Hematopoietic multipotent progenitor cell treated with erythropoietin and hydrocortisone succinate and interleukin-3 and kit ligand, for 6 days (in vitro differentiated cells): ENCODE results near the gene KLF13.

Experiments
- DNase-seq: peaks from one replicate; pipeline ENCODE4 v3.0.0-alpha.2; 2015

The KLF13 gene

GRCh38 chr15:31317421-31318327 is 9.0 kb upstream of the KLF13 start:
- no peak for DNase-seq

- no peak for DNase-seq
Observed at GRCh38 chr15:31318429-31318828, 8.2 kb upstream of the KLF13 start.

- DNase-seq = no peak
Observed at GRCh38 chr15:31320022-31320421, 6.6 kb upstream of the KLF13 start.

- no peak for DNase-seq
Observed at GRCh38 chr15:31321418-31321817, 5.2 kb upstream of the KLF13 start.

GRCh38 chr15:31322504-31322903 is 4.1 kb upstream of the KLF13 start:
- no peak for DNase-seq

- DNase-seq = no peak
Observed at GRCh38 chr15:31323627-31324026, 3.0 kb upstream of the KLF13 start.

- DNase-seq = no peak
Observed at GRCh38 chr15:31324186-31324585, 2.4 kb upstream of the KLF13 start.

- peak; percentile 93 for DNase-seq
Observed at GRCh38 chr15:31324806-31325594, 1.6 kb upstream of the KLF13 start.

GRCh38 chr15:31325595-31326155 is 960 bp upstream of the KLF13 start:
- peak; percentile 83 for DNase-seq

- no peak for DNase-seq
Observed at GRCh38 chr15:31326875-31327668, 437 bp downstream of the KLF13 start.

- DNase-seq = peak; percentile 79
Observed at GRCh38 chr15:31327669-31328427, 1.2 kb downstream of the KLF13 start.

GRCh38 chr15:31328428-31328968 is 1.9 kb downstream of the KLF13 start:
- DNase-seq = peak; percentile 58

- DNase-seq = peak; percentile 53
Observed at GRCh38 chr15:31328969-31329639, 2.5 kb downstream of the KLF13 start.

GRCh38 chr15:31329640-31330010 is 3.0 kb downstream of the KLF13 start:
- no peak for DNase-seq

GRCh38 chr15:31330111-31330785 is 3.6 kb downstream of the KLF13 start:
- no peak for DNase-seq

- DNase-seq = no peak
Observed at GRCh38 chr15:31330836-31331235, 4.2 kb downstream of the KLF13 start.

GRCh38 chr15:31331389-31331788 is 4.8 kb downstream of the KLF13 start:
- DNase-seq = no peak

- DNase-seq = peak; percentile 60
Observed at GRCh38 chr15:31332020-31332680, 5.5 kb downstream of the KLF13 start.

GRCh38 chr15:31332681-31333071 is 6.0 kb downstream of the KLF13 start:
- no peak for DNase-seq

GRCh38 chr15:31333119-31333518 is 6.5 kb downstream of the KLF13 start:
- DNase-seq = no peak
